ENCODE measurements around the gene PRKCD.

The PRKCD gene

GRCh38 chr3:53173107-53173506 is 12.1 kb downstream of the PRKCD start:
- Histone ChIP-seq H3K9me3 (ENCODE audit: control insufficient read depth, low read length) (no peaks in the 10 kb centered on the region), H3K79me2 (peaks cover 7% of the 10 kb centered on the region), H3K27ac (no peak overlapping the region), H3K4me2 (ENCODE audit: low read length) (no peak overlapping the region), H3K27me3 (ENCODE audit: control insufficient read depth, insufficient read depth, low read length) (no peaks in the 10 kb centered on the region), H3K4me3 (ENCODE audit: low read depth, low read length) (no peak overlapping the region), H3K9ac (no peak overlapping the region), H2AFZ (no peak overlapping the region), H3K36me3 (ENCODE audit: control insufficient read depth, insufficient read depth, low read length) (no peaks in the 10 kb centered on the region), H3K4me1 (peaks cover 4% of the 10 kb centered on the region)
- TF ChIP-seq, protein P1, sequence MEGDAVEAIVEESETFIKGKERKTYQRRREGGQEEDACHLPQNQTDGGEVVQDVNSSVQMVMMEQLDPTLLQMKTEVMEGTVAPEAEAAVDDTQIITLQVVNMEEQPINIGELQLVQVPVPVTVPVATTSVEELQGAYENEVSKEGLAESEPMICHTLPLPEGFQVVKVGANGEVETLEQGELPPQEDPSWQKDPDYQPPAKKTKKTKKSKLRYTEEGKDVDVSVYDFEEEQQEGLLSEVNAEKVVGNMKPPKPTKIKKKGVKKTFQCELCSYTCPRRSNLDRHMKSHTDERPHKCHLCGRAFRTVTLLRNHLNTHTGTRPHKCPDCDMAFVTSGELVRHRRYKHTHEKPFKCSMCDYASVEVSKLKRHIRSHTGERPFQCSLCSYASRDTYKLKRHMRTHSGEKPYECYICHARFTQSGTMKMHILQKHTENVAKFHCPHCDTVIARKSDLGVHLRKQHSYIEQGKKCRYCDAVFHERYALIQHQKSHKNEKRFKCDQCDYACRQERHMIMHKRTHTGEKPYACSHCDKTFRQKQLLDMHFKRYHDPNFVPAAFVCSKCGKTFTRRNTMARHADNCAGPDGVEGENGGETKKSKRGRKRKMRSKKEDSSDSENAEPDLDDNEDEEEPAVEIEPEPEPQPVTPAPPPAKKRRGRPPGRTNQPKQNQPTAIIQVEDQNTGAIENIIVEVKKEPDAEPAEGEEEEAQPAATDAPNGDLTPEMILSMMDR (IDR thresholded peaks at IDR 0.05), result no peak

DNA sequence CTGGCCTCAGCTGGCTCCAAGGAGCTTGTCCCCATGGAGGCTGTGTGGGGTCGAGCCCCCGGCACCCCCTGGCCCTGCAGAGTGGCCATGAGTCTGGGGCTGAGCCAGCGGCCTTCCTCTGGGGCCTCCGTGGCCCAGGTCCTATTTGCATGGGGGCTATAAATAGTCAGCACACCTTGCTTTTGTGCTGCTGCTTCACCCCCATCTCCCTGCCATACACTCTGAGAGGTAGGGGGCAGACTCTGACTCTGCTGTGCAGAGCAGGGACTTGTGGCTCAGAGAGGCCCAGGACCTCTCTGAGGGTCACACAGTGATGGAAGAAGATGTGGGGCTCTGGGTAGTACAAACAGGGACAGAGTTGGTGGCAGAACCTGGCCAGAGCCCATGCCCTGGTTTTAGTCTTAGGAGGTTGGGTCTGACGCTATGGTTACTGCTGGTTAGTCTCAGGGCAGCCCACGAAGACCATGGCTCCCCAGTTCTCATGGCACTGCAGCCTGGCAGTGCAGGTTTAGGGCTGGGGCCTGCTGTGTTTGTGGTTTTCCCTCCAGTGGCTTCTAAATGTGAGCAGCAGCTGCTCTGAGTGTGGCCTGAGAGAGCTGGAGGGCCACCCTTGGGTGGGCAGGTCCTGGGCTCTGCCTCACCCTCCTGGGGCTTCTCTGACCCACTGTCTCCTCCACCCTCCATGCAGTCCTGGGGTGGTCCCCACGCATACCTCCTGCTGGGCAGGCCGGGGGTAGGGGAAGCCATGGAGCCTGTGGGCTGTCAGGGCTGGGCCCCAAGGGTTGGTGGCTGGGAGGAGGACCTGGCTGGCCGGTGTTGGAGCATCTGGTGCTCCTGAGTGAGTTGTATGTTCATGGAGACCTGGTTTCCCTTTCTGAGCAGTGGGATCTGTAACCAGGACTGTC is 13.6 kb downstream of the PRKCD start:
- Histone ChIP-seq H3K79me2 (peaks cover 4% of the 10 kb centered on the region), H3K27ac (no peak overlapping the region), H3K9ac (no peak overlapping the region), H3K4me2 (ENCODE audit: low read length) (no peak overlapping the region), H3K4me1 (peaks cover 4% of the 10 kb centered on the region), H2AFZ (no peak overlapping the region), H3K9me3 (ENCODE audit: control insufficient read depth, low read length) (no peaks in the 10 kb centered on the region), H3K36me3 (ENCODE audit: control insufficient read depth, insufficient read depth, low read length) (no peaks in the 10 kb centered on the region), H3K4me3 (ENCODE audit: low read depth, low read length) (no peak overlapping the region), H3K27me3 (ENCODE audit: control insufficient read depth, insufficient read depth, low read length) (no peaks in the 10 kb centered on the region)
- TF ChIP-seq, protein P1 (IDR thresholded peaks at IDR 0.05), result no peak

DNA sequence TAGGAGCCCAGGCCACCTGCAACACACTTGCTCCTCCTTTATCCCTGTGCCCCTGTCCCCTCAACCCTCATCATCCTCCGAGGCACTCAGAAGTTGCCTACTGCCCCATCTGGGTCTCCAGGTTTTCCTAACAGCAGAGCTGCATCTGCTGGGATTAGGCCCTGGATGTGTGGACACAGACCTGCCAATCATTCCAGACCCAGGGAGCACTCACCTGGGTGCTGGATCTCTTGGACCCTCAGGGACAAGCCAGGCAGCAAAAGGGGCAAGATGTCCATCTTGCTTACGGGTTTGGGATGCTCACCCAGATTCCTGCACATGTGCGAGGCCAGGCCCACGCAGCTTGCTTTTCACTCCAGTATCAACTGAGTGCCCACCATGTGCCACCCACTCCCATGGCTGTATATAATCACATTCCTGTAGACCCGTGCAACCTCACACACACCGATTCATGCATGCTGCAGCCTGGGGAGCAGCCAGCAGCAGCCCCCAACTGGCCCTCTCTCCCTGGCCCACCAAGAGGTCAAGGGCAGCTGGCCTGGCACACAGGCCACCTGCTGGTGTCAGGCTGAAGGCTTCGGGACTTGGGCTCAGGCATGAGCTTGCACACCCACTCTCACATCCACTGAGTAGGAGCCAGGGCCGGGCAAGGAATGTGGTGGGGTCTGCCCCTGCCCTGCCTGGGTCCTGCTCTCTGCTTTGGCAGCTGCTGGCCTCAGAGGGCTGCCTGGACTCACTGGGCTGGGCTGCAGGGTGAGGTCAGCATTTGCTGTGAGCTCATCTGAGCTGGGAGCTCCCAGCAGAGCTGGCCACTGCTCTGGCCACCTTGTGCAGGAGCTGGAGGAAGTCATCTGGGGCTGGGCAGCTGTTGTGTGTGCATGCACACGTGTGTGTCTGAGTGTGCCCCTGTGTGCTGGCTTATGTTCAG is 14.9 kb downstream of the PRKCD start:
- Histone ChIP-seq H3K27ac (no peak overlapping the region), H3K4me3 (ENCODE audit: low read depth, low read length) (no peak overlapping the region), H3K9ac (no peak overlapping the region), H3K79me2 (peaks cover 4% of the 10 kb centered on the region), H3K4me2 (ENCODE audit: low read length) (no peak overlapping the region), H3K36me3 (ENCODE audit: control insufficient read depth, insufficient read depth, low read length) (no peaks in the 10 kb centered on the region), H2AFZ (no peak overlapping the region), H3K9me3 (ENCODE audit: control insufficient read depth, low read length) (no peaks in the 10 kb centered on the region), H3K4me1 (peaks cover 4% of the 10 kb centered on the region), H3K27me3 (ENCODE audit: control insufficient read depth, insufficient read depth, low read length) (no peaks in the 10 kb centered on the region)
- TF ChIP-seq, protein P1 (IDR thresholded peaks at IDR 0.05), result no peak

GRCh38 chr3:53178246-53178645 is 17.2 kb downstream of the PRKCD start:
- no peak overlapping the region for H3K9ac ChIP-seq
- H3K9me3 ChIP-seq (ENCODE audit: control insufficient read depth, low read length), result no peaks in the 10 kb centered on the region
- TF ChIP-seq, protein P1 (IDR thresholded peaks at IDR 0.05), result no peak
- no peak overlapping the region for H3K27ac ChIP-seq
- no peak overlapping the region for H3K4me3 ChIP-seq (ENCODE audit: low read depth, low read length)
- no peak overlapping the region for H3K4me2 ChIP-seq (ENCODE audit: low read length)
- no peak overlapping the region for H2AFZ ChIP-seq
- peaks cover 4% of the 10 kb centered on the region for H3K79me2 ChIP-seq
- no peaks in the 10 kb centered on the region for H3K36me3 ChIP-seq (ENCODE audit: control insufficient read depth, insufficient read depth, low read length)
- no peaks in the 10 kb centered on the region for H3K4me1 ChIP-seq
- H3K27me3 ChIP-seq (ENCODE audit: control insufficient read depth, insufficient read depth, low read length), result no peaks in the 10 kb centered on the region

Measured in parathyroid adenoma (tissue), 2 donors.